MG63 (cell line): Measurements from ENCODE around the gene CACNG1. TPM values are rescaled to one million over a fixed set of nuclear protein-coding genes. Genes with fewer than 3 reads are reported as not detected.

Experiments
- DNase-seq: peaks from one replicate; pipeline ENCODE4 v3.0.0-alpha.2; 2020
- H3K27me3 ChIP-seq: fragments of 250-450 bp; sonication (Bioruptor Pico); 2 replicates; pipeline ENCODE4 v1.5.1; 2020; ENCODE audit warnings: mild to moderate bottlenecking, moderate library complexity
- H3K36me3 ChIP-seq: fragments of 250-450 bp; sonication (Bioruptor Pico); 2 replicates; pipeline ENCODE4 v1.5.1; 2020; ENCODE audit warnings: mild to moderate bottlenecking, moderate library complexity
- H3K4me3 ChIP-seq: fragments of 250-450 bp; sonication (Bioruptor Pico); 2 replicates; pipeline ENCODE4 v1.5.1; 2020; ENCODE audit warnings: mild to moderate bottlenecking, moderate library complexity
- H3K9me3 ChIP-seq: fragments of 250-450 bp; sonication (Bioruptor Pico); 2 replicates; pipeline ENCODE4 v1.5.1; 2020; ENCODE audit warnings: mild to moderate bottlenecking, moderate library complexity
- total RNA-seq: library from RNA; depleted of rRNA; stranded (reverse); fragments of >200 nt; shearing (Covaris generic); gene quantifications from 2 replicates; pipeline ENCODE4 v1.2.3, GENCODE V29; 2014; ENCODE audit warnings: low replicate concordance

Gene CACNG1
- total RNA-seq, 1 experiment from 2014 or later = not detected

DNA sequence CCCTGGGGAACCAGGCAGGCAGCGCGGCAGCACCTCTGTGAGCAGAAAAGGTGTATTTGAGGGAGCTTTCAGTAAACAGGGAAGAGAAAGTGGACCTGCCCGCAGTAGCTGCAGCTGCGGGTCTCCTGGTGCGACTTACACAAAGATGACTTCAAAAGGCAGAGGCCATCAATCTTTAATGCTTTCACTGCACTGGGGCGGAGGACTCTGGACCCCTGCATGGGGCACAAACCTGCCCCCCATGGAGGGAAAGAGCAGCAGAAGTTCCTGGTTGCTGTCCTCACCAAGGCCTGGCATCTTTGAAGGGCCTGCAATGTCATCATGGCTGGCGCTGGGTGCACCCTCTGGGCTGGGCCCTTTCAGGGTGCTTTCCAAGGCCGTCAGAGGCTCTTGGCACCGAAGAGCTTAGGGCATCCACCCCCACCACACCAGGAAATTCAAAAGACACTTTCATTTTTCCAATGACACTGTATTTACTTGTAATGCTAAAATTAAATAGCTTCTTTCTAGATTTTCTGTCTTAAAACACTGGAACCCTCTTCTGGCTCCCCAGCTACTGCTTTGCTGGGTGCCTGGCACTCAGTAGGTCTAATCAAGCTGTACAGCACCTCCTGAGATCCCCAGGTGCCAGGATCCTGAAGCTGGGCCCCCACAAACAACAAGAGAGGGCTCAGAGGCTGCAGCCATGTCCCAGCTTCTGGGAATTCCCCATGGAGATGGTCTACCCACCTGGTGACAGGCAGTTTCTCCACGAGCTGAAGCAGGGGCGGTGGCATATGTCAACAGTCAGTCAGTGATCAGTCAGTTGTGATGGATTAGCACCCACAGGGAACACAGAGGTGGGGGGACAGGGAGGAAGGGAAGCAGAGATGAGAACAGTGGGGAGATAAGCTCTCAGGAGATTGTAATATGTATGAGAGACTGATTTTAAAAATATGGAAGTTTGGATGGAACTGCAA, 2.1 kb upstream of the CACNG1 start:
- H3K27me3 ChIP-seq = 0 out of 2 replicates have a peak, but pooled peaks cover 2% of the 10 kb centered on the region
- no peak overlapping the region for H3K4me3 ChIP-seq
- no peaks in the 10 kb centered on the region for H3K36me3 ChIP-seq
- H3K9me3 ChIP-seq = no peaks in the 10 kb centered on the region; the same call in 1 of the 2 replicates
- DNase-seq = no peak

DNA sequence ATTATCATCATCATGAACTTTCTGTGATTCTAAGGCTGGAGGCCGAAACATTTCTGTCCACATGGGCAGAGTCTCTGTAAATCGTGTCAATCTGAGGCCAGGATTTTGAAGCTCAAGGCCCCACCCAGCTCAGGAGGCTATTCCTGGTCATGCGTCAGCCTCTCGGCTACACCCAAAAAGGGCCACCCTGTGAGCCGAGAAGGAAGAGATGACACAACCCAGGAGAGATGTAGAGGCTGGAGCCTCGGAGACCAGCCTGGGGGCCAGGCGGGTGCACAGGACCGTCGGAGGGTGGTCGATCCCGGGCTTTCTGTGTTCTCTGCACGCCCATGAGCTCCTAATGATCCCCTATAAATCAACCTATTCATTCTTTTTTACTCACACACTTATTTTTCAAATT, 1.1 kb upstream of the CACNG1 start:
- Histone ChIP-seq H3K9me3 (peaks cover 6% of the 10 kb centered on the region), H3K4me3 (no peak overlapping the region), H3K36me3 (no peaks in the 10 kb centered on the region), H3K27me3 (no peaks in the 10 kb centered on the region)
- DNase-seq = no peak

- H3K36me3 ChIP-seq = no peaks in the 10 kb centered on the region
- no peak for DNase-seq
- H3K4me3 ChIP-seq = no peak overlapping the region
- H3K27me3 ChIP-seq = no peaks in the 10 kb centered on the region; the same call in 1 of the 2 replicates
- peaks cover 18% of the 10 kb centered on the region for H3K9me3 ChIP-seq
Measured at GRCh38 chr17:67044940-67045339, 586 bp downstream of the CACNG1 start.

DNA sequence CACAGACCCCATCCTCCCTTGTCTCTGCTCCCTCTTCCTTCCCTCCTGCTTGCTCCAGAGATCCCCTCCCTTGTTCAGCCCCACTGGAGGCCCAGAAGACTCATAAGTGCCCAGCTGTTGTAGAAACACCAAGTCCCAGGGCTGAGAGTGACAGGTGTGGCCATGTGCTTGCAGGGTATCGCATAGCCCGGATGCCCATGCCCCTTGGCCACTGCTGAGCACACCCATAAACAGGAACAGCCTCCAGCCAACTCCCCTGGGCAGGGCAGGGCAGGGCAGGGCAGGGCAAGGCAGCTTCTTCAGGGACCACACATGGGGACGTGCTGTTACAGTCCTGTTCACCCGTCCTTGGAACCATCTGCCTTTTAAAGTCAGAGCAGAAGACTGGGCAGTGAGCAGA, 2.0 kb downstream of the CACNG1 start:
- no peak for DNase-seq
- Histone ChIP-seq H3K27me3 (no peaks in the 10 kb centered on the region; the same call in 1 of the 2 replicates), H3K36me3 (no peaks in the 10 kb centered on the region), H3K4me3 (no peak overlapping the region), H3K9me3 (peaks cover 18% of the 10 kb centered on the region)

GRCh38 chr17:67047382-67047781, 3.0 kb downstream of the CACNG1 start:
- Histone ChIP-seq H3K27me3 (no peaks in the 10 kb centered on the region; the same call in 1 of the 2 replicates), H3K4me3 (no peak overlapping the region), H3K36me3 (no peaks in the 10 kb centered on the region), H3K9me3 (peaks cover 18% of the 10 kb centered on the region)
- no peak for DNase-seq

- no peak overlapping the region for H3K4me3 ChIP-seq
- DNase-seq = no peak
- peaks cover 18% of the 10 kb centered on the region for H3K9me3 ChIP-seq
- no peaks in the 10 kb centered on the region for H3K36me3 ChIP-seq
- no peaks in the 10 kb centered on the region; the same call in 1 of the 2 replicates for H3K27me3 ChIP-seq
Measured at GRCh38 chr17:67049025-67049739, 4.8 kb downstream of the CACNG1 start.

GRCh38 chr17:67050066-67050465, 5.7 kb downstream of the CACNG1 start:
- H3K36me3 ChIP-seq = no peaks in the 10 kb centered on the region
- DNase-seq = no peak

DNA sequence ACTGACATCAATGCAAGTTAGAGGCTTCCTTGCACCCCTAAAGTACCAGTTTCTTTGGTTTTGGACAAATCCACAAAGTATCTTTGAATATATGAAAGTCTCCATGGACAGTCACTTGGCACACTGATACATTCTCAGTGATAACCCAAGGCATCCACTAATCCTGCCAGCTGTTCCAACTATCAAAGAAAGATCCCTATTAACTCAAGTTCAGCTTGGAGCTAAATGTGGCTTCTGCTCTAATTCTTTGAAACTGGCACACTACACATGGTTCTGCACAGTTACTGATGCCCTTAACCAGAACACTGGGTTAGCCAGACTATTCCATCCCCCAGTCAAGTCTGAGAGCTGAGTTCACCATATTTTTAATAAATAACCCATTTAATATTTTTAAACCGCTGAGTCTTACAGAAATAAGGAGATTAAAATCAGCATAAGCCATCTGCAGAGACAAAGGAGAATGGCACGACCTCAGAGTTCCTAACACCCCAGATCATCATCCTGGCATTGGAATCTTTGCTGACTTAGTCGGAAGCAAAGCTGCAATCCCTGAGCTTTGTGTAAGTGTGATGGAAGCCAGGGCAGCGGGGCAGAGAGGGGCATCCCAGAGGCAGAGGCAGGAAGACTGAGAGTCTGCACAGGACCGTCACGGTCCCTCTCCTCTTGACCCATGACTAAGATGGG, 6.3 kb downstream of the CACNG1 start:
- Histone ChIP-seq H3K27me3 (no peaks in the 10 kb centered on the region; the same call in 1 of the 2 replicates), H3K4me3 (no peak overlapping the region), H3K9me3 (peaks cover 18% of the 10 kb centered on the region), H3K36me3 (no peaks in the 10 kb centered on the region)
- DNase-seq = no peak

More at GRCh38 chr17:67050066-67050465, 5.7 kb downstream of the CACNG1 start:
- Histone ChIP-seq H3K9me3 (peaks cover 18% of the 10 kb centered on the region), H3K27me3 (no peaks in the 10 kb centered on the region; the same call in 1 of the 2 replicates), H3K4me3 (no peak overlapping the region)

- Histone ChIP-seq H3K9me3 (peaks cover 18% of the 10 kb centered on the region), H3K4me3 (no peak overlapping the region), H3K27me3 (no peaks in the 10 kb centered on the region; the same call in 1 of the 2 replicates), H3K36me3 (no peaks in the 10 kb centered on the region)
- no peak for DNase-seq
Measured at GRCh38 chr17:67051155-67051538, 6.8 kb downstream of the CACNG1 start.

DNA sequence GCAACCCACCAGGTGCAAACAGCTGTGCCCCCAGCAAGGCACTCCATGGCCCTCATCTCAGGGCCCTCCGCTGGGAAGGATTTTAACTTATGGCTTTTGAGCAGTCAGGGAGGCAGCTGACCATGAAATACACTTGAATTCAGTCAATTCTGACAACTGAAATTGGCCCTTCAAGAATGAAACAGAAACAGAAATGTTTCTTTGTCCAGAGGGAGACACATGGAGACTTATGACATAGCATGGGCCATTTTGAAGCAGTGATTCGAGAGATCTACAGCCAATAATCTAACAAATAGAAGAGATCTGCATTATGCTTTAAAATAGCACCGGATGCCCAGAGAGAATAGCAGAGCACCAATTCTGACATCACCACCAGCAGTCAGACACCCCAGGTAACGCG, 7.5 kb downstream of the CACNG1 start:
- Histone ChIP-seq H3K36me3 (no peaks in the 10 kb centered on the region), H3K4me3 (no peak overlapping the region), H3K27me3 (no peaks in the 10 kb centered on the region; the same call in 1 of the 2 replicates), H3K9me3 (peaks cover 18% of the 10 kb centered on the region)
- DNase-seq = no peak

GRCh38 chr17:67052720-67053437, 8.5 kb downstream of the CACNG1 start:
- Histone ChIP-seq H3K36me3 (no peaks in the 10 kb centered on the region), H3K27me3 (no peaks in the 10 kb centered on the region; the same call in 1 of the 2 replicates)
- DNase-seq = no peak

GRCh38 chr17:67053438-67054000, 9.2 kb downstream of the CACNG1 start:
- Histone ChIP-seq H3K36me3 (no peaks in the 10 kb centered on the region), H3K27me3 (no peaks in the 10 kb centered on the region; the same call in 1 of the 2 replicates), H3K9me3 (peaks cover 10% of the 10 kb centered on the region), H3K4me3 (no peak overlapping the region)
- DNase-seq = no peak

More at GRCh38 chr17:67052720-67053437, 8.5 kb downstream of the CACNG1 start:
- H3K4me3 ChIP-seq = no peak overlapping the region
- peaks cover 12% of the 10 kb centered on the region for H3K9me3 ChIP-seq

GRCh38 chr17:67054011-67054591, 9.7 kb downstream of the CACNG1 start:
- Histone ChIP-seq H3K4me3 (no peak overlapping the region), H3K9me3 (peaks cover 5% of the 10 kb centered on the region; the same call in 1 of the 2 replicates), H3K27me3 (no peaks in the 10 kb centered on the region), H3K36me3 (no peaks in the 10 kb centered on the region)
- DNase-seq = no peak

DNA sequence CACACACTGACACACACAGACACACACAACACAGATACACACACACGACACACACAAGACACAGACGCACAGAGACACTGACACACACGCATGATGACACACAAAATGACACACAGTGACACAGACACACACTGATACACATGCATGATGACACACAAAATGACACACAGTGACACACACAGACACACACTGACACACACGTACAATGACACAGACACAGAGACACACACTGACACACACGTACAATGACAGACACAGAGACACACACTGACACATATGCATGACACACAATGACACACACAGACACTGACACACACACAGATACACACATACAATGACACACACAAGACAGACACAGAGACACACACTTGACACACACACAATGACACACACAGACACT, 10.3 kb downstream of the CACNG1 start:
- H3K36me3 ChIP-seq = no peaks in the 10 kb centered on the region
- H3K9me3 ChIP-seq = peaks cover under 1% of the 10 kb centered on the region; the same call in 1 of the 2 replicates
- DNase-seq = no peak
- H3K27me3 ChIP-seq = no peaks in the 10 kb centered on the region
- H3K4me3 ChIP-seq = no peak overlapping the region

DNA sequence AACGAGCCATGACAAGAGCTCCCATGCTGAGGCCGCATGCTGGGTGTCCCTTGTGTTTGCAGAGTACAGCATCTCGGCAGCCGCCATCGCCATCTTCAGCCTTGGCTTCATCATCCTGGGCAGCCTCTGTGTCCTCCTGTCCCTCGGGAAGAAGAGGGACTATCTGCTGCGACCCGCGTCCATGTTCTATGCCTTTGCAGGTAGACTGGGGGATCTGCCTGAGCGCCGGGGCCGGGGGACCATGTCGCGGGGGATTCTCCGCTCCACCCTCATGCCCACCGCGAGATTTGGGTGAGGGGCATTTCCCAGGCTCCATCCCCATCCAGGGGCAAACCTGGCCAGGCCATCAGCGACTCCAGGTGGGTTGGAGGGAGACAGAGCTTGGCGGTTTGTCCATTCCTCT, 10.7 kb downstream of the CACNG1 start:
- Histone ChIP-seq H3K27me3 (no peaks in the 10 kb centered on the region), H3K36me3 (no peaks in the 10 kb centered on the region), H3K4me3 (no peak overlapping the region), H3K9me3 (no peaks in the 10 kb centered on the region)
- no peak for DNase-seq
